Measurements from ENCODE around the gene KIRREL3. TPM values are rescaled to one million over a fixed set of nuclear protein-coding genes. Genes with fewer than 3 reads are reported as not detected.

The KIRREL3 gene
- total and polyA plus RNA-seq, 9 of the 15 experiments (the other 6 are each of a cell fraction or from before 2014, with no cell fraction given) = 0.04 to 0.10 TPM; not detected in 7

- no peak overlapping the region for H3K9ac ChIP-seq (ENCODE audit: insufficient read depth in 1 of 2, low read depth in 2 of 2, low read length in 2 of 2)
- no peak overlapping the region for H3K4me3 ChIP-seq
- in situ Hi-C loops (cut with MboI) = loop anchor here (25.0 kb wide), 1 partner anchor 88 kb away; the partner anchor contains the start of gene DCPS
- H3K79me2 ChIP-seq (ENCODE audit: control insufficient read depth, insufficient read depth, low read length) = no peaks in the 10 kb centered on the region
- no peaks in the 10 kb centered on the region for H3K27me3 ChIP-seq (ENCODE audit: control insufficient read depth in 2 of 2, insufficient read depth in 2 of 2, low read length in 2 of 2)
- H3K9me1 ChIP-seq (ENCODE audit: control insufficient read depth, insufficient read depth, low read length) = no peaks in the 10 kb centered on the region
- ATAC-seq = no peak
- no TSS peak for BruUV-seq (replicated peaks)
- no peaks in the 10 kb centered on the region for H3K36me3 ChIP-seq (ENCODE audit: control insufficient read depth, insufficient read depth, low read length)
- H3K27ac ChIP-seq (ENCODE audit: extremely low read depth, low read depth, low read length) = no peak overlapping the region
- CTCF ChIA-PET (ENCODE audit: low intra/inter-chr PET ratio) = no interaction called here
- TF ChIP-seq ZNF239 (CRISPR knock-in tag; IDR thresholded peaks at IDR 0.05) (no peak), ZNF740 (CRISPR knock-in tag; IDR thresholded peaks at IDR 0.05) (no peak), ZNF740 (tag; IDR thresholded peaks at IDR 0.05) (no peak), CREBBP (IDR thresholded peaks at IDR 0.05; ENCODE audit: low read depth, low read length) (no peak), MYC (IDR thresholded peaks at IDR 0.05; ENCODE audit: low read depth, low read length) (no peak), MYC (CRISPR knock-in tag; IDR thresholded peaks at IDR 0.05; ENCODE audit: borderline replicate concordance, low read depth) (no peak), THRA (IDR thresholded peaks at IDR 0.05) (no peak), KAT2B (IDR thresholded peaks at IDR 0.05; ENCODE audit: low read depth, low read length) (no peak), MTA1 (IDR thresholded peaks at IDR 0.05; ENCODE audit: borderline replicate concordance) (no peak), SREBF2 (CRISPR knock-in tag; IDR thresholded peaks at IDR 0.05) (no peak), HIVEP1 (CRISPR knock-in tag; IDR thresholded peaks at IDR 0.05) (no peak), HOMEZ (CRISPR knock-in tag; IDR thresholded peaks at IDR 0.05) (no peak), PHTF2 (CRISPR knock-in tag; IDR thresholded peaks at IDR 0.05) (no peak), ZNF408 (CRISPR knock-in tag; IDR thresholded peaks at IDR 0.05; ENCODE audit: low read depth) (no peak), FOXM1 (IDR thresholded peaks at IDR 0.05; ENCODE audit: low read depth) (no peak), FOXM1 (CRISPR knock-in tag; IDR thresholded peaks at IDR 0.05; ENCODE audit: low read depth) (no peak), DNMT1 (IDR thresholded peaks at IDR 0.05) (no peak)
- TF ChIP-seq, protein P1, sequence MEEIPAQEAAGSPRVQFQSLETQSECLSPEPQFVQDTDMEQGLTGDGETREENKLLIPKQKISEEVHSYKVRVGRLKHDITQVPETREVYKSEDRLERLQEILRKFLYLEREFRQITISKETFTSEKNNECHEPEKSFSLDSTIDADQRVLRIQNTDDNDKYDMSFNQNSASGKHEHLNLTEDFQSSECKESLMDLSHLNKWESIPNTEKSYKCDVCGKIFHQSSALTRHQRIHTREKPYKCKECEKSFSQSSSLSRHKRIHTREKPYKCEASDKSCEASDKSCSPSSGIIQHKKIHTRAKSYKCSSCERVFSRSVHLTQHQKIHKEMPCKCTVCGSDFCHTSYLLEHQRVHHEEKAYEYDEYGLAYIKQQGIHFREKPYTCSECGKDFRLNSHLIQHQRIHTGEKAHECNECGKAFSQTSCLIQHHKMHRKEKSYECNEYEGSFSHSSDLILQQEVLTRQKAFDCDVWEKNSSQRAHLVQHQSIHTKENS (CRISPR knock-in tag; IDR thresholded peaks at IDR 0.05) = no peak
- POLR2A ChIA-PET = no interaction called here
- no peak for DNase-seq (ENCODE audit: extremely low read depth in 1 of 4, low spot score in 3 of 4)
- no peak for FAIRE-seq
- H4K20me1 ChIP-seq (replicated peaks; ENCODE audit: control insufficient read depth, insufficient read depth, low read length) = peaks cover 14% of the 10 kb centered on the region; the same call in 1 of the 2 replicates
- no peak overlapping the region for H2AFZ ChIP-seq (ENCODE audit: low read depth, low read length)
- no peak overlapping the region for H3K4me2 ChIP-seq (ENCODE audit: insufficient read depth, low read length)
- intact Hi-C loops (cut with micrococcal nuclease) = no loop called here
- no peaks in the 10 kb centered on the region for H3K9me3 ChIP-seq (replicated peaks; ENCODE audit: control insufficient read depth, insufficient read depth, low read depth, low read length)
- no peaks in the 10 kb centered on the region for H3K4me1 ChIP-seq (replicated peaks in 1 of 2; ENCODE audit: control insufficient read depth in 2 of 2, insufficient read depth in 2 of 2, low read length in 2 of 2)
Observed at GRCh38 chr11:126400019-126400418, 600.6 kb downstream of the KIRREL3 start.

Measured in K562 (cell line).